GM21526 (cell line): Measurements from ENCODE around the gene DZANK1.
"Not testable (repeated sequence)": the region's sequence is repeated elsewhere in the genome, so short reads cannot be mapped to it uniquely, and the experiment has no call there.

Source experiments
- ATAC-seq: cut with Tn5 transposase; IDR thresholded peaks from one replicate; pipeline ENCODE4 v1.9.1; 2021; ENCODE audit warnings: moderate library complexity; ENCODE audit not compliant: unreplicated experiment, low FRiP score

Gene DZANK1

DNA sequence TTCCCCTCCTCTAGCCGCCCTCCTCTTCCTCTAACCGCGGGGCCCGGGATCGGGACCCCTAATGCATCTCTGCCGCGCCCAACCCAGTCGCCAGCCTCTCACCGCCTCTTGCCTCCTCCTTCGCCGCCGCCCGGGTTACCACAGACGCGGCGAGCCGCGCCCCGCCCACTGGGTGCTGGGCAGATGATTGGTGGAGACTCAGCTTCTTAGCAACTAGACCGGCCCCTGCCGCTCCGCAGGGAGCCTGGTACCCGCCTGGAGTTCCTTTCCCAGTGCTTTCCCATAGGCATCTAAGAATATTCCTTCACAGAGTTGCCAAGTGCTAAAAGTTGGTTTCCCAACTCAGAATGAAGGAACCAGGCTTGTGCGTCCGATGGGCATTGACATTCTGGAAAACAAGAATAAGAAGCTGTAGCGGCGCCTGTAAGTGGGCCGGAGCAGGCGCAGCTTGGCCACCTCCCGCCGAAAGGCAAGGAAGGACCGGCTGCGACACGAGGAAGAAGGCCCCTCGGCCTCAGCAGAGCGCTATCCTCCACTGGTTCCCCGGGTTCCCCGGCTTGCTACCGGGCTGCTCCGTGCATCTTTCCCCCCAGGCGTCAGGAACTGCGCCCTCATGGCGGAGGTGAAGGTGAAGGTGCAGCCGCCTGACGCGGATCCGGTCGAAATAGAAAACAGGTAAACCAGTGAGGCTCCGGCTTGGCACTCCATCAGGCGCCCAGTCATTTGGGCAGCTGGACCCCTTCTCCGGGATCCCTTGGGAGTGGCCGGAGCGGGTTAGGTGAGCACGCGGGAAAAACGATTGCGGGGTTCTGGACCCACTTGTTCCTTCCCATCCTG is at the start of gene DZANK1, which contains the start of gene POLR3F:
TSS of gene DZANK1 (minus strand) at position 137 of the 837 bp plus-strand sequence. CDS start 1,672 bp downstream, outside the sequence.
TSS of gene POLR3F (plus strand) at position 497 of the 837 bp plus-strand sequence. CDS start at position 614, 117 bp downstream.
- peak; percentile 98 for ATAC-seq

DNA sequence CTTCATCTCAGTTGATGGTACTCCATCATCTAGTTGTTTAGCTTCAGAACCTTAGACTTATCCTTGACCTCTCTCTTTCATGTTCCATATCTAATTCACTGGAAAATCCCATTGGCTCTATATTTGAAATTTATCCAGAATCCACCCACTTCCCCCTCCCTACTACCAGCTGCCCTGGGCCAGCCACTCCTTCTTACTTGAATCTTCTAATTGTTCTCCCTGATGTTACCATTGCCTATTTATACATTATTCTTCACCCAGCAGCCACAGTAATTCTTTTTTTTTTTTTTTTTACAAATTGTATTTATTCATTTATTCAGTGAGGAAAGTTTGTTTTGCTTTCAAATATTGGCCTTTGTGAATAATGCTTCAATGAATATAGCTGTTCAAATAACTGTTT is 49.1 kb upstream of the DZANK1 start:
- no peak for ATAC-seq

DNA sequence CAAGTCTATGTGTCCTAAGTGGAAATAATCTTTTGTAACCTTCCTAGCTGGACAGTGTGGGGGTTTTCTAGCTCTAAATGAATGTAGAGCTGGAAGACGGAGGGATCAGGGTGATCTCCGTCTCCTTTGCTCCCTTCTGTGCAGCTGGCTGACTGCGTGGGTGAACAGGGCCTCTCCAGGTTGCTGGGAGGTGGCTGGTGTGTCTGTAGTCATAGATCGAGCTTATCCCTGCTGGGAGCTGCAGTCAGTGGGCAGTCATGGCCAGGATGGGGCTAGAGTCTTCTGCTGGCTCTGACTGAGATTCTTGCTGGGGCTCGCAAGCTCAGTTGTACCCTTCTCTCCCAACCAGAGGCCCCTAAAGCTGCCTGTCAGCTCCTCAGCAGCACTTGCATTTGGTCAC is 47.3 kb upstream of the DZANK1 start:
- ATAC-seq, result no peak

DNA sequence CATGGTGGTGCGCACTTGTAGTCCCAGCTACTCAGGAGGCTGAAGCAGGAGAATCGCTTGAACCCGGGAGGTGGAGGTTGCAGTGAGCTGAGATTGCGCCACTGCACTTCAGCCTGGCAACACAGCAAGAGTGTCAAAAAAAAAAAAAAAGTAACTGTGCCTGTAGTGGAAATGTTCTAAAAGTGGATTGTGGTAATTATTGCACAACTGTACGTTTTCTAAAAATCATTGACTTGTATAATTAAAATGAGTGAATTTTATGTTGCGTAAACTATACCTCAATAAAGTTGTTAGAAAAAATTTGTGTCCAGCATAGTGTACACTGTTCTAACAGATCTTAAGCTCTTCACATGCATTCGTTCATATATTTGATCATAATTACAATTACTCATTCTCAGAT is 46.4 kb upstream of the DZANK1 start:
- no peak for ATAC-seq

GRCh38 chr20:18511571-18511970 is 44.7 kb upstream of the DZANK1 start:
- no peak for ATAC-seq

GRCh38 chr20:18507218-18508191 is 40.7 kb upstream of the DZANK1 start, which contains the start of gene SEC23B:
SEC23B (plus strand) TSS chr20:18507940; CDS start chr20:18510836, 2,896 bp downstream.
- ATAC-seq, result peak; percentile 94

DNA sequence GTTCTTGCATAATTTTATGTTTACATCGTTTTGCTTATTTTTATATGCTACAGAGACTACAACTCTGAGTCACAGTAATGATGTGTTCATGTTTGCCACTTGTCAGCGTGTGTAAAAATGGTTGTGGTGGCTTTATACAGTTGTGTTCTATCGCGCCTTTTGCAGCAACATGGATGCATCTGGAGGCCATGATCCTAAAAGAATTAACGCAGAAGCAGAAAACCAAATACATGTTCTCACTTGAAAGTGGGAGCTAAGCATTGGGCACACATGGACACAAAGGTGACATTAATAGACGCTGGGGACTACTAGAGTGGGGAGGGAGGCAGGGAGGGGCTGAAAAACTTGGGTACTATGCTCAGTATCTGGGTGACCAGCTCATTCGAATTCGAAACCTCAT is 39.9 kb upstream of the DZANK1 start:
- ATAC-seq, result no peak

- ATAC-seq, result no peak
These were observed 37.7 kb upstream of the DZANK1 start for GRCh38 chr20:18504479-18505060.

DNA sequence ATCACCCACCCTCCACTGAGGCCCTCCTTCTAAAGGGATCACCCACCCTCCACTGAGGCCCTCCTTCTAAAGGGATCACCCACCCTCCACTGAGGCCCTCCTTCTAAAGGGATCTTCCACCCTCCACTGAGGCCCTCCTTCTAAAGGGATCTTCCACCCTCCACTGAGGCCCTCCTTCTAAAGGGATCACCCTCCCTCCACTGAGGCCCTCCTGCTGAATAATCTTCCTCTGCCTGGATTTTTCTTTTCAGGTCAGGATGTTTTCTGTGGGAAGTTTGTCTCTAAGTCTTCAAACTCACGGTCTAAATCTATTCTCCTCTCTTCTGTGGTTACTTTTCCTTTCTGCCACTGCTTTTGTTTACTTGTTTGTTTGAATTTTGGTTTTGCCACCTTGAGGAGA is 34.8 kb upstream of the DZANK1 start:
- not testable (repeated sequence) for ATAC-seq

DNA sequence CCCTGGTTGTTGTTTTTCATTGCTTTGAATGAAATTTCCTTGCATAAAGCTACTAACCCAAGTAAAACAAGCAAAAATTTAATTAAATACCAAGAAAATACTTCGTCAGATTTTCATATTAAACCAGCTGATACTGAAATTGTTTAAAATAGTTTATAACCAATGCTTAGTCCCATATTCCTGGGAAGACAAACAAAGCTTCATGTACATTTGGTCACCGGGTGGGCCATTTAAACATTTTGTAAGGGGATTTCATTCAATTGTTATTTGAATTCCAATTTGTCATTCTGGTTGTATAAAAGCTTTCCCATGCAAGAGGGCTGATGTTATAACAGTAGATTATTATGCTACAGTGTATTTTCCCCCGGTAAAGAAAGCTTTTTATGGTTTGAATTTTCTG is 30.8 kb upstream of the DZANK1 start:
- ATAC-seq, result no peak

DNA sequence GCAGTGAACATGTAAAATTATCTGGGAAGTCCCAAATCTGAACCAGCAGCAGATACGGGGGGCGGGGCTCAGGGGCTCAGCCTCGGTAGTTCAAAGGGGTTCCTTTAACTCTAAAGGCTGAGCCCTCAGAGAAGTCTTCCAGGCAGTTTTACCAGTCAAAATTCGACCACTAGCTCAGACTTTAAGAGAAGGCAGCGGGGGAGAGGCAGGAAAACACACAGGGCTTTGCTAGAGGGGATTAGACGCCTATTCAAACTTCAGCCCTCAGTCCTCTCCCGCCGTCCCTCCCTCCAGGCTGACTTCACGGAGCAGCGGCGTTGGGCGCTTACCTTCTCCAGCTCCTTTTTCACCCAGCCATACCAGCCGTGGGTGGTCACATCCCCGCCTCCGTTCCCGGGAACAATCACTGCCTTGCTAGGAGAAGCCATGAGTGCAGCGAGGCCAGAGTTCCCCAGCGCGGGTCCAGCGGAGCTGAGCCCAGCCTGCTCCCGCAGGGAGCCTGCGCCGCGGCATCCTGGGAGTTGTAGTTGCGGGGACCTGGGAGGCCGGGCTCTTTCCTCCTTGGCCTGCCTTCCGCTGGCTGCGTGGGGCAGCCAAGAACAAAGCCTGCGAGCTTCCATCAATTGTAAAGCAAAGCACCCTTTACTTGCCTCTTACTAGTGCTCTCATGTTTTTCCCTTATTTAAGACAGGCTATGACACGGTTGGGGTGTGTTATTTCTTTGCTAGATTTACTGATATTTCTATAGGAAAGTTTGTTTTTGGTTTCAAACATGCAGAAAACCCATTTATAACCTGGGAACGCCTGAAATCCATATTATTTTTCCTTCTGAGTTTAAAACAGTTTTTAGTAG is 30.1 kb upstream of the DZANK1 start, which contains the start of gene RBBP9:
TSS of gene RBBP9 (minus strand) at position 486 of the 853 bp plus-strand sequence. CDS start at position 428, 58 bp downstream.
- peak; percentile 96 for ATAC-seq

GRCh38 chr20:18496042-18496441 is 29.2 kb upstream of the DZANK1 start:
- ATAC-seq, result no peak

- no peak for ATAC-seq
These were observed 21.5 kb upstream of the DZANK1 start for GRCh38 chr20:18488301-18488700.

- no peak for ATAC-seq
These were observed 14.8 kb upstream of the DZANK1 start for GRCh38 chr20:18481596-18481995.

DNA sequence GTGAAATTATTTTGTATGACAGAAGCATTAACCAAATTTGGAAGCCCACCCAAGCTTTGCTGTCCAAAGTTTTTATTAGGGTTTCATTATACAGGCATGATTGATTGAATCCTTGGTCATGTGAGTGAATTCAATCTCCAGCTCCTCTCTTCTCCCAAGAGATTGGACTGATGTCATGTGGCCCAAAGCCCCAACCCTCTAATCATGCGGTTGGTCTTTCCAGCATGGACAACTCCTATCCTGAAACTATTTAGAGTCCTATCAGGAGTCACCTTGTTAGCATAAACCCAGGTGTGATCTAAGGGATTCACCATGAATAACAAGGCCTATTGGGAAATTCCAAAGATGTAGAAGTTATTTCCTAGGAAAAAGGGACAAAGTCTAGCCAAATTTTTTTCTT is 11.0 kb upstream of the DZANK1 start:
- ATAC-seq, result no peak

GRCh38 chr20:18477218-18477617 is 10.4 kb upstream of the DZANK1 start:
- no peak for ATAC-seq

GRCh38 chr20:18466574-18466893 is 296 bp downstream of the DZANK1 start:
- ATAC-seq, result peak; percentile 18

DNA sequence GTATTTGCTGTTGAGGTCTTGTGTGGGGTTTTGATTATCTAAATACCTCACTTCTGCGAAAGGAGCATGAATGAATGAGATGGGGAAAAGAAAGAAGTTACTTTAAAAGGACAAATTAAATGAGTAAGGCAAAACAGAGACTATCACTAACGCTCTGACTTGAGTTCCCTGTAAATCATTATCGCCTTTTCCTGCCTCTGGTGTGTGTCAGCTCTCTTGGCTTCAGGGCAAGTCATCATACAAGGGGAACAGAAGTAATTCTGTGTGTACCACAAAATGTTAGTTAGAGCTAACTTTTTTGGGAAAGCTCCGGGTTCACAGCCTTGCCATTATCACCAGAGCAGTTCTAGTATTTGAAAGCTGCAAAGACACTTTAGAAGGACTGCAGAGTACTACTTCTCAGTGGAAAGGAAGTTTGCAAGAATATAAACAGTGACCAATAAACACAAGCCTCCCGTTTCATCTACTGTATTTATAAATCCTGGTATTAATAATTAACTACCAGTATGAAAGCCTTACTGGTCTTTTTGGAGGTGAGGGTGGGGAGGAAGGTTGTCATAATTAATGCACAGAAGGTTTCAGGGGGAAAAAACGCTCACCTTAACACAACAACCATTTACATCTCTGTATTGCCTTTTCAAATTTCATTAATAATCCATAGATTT is 1.2 kb downstream of the DZANK1 start:
- ATAC-seq, result no peak

DNA sequence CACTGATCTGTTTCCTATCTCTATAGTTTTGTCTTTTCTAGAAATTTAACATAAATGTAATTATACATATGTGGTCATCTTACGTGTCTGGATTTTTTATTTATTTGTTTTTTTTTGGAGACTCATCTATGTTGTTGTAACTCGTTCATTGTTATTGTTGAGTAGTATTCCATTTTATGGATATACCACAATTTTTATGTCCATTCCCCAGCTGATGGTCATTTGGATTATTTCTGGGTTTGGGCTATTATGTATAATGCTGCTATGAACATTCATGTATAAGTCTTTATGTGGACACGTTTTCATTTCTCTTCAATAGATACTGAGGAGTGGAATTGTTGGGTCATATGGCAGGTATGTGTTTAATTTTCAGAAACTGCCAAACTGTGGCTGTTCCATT is 10.2 kb downstream of the DZANK1 start:
- no peak for ATAC-seq
